Fibroblast of mammary gland (primary cell): ENCODE measurements around the gene ETHE1.

Experiments
- DNase-seq: peaks from one replicate; pipeline ENCODE4 v3.0.0-alpha.2; 2010; ENCODE audit warnings: low read depth
- H3K4me3 ChIP-seq: 2 replicates; pipeline ENCODE4 v1.5.1; 2011; ENCODE audit warnings: low read depth, mild to moderate bottlenecking, low read length, moderate library complexity; ENCODE audit not compliant: control insufficient read depth
- CTCF ChIP-seq: conservative IDR thresholded peaks from 2 replicates; pipeline ENCODE4 v1.5.1; 2011; ENCODE audit warnings: low read depth, low read length, inconsistent platforms; ENCODE audit not compliant: control insufficient read depth, insufficient read depth

The ETHE1 gene

GRCh38 chr19:43561139-43561970 lies 34.4 kb upstream of the ETHE1 start:
- DNase-seq: no peak
- no peak overlapping the region for H3K4me3 ChIP-seq
- TF ChIP-seq CTCF: no peak

DNA sequence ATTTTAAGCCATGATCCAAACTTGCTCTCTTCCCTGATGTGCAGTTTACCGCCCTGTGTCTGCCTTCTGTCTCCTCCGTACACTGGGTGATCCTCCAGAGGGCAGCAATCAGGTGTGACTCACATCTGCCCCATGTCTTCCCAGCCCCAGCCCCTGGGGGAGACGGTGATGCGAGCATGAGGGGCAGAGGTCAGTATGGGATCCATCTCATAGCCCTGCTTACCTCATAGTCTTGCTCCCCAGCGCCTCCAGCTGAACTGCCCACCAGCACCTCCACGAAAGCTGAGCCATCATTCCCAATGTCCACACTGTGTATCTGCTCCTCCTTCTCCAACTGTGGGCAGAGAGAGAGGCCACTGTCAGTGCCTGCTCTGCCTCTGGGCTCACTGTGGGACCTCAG lies 33.7 kb upstream of the ETHE1 start:
- no peak overlapping the region for H3K4me3 ChIP-seq
- TF ChIP-seq CTCF: peak; percentile 27
- DNase-seq: peak; percentile 76

DNA sequence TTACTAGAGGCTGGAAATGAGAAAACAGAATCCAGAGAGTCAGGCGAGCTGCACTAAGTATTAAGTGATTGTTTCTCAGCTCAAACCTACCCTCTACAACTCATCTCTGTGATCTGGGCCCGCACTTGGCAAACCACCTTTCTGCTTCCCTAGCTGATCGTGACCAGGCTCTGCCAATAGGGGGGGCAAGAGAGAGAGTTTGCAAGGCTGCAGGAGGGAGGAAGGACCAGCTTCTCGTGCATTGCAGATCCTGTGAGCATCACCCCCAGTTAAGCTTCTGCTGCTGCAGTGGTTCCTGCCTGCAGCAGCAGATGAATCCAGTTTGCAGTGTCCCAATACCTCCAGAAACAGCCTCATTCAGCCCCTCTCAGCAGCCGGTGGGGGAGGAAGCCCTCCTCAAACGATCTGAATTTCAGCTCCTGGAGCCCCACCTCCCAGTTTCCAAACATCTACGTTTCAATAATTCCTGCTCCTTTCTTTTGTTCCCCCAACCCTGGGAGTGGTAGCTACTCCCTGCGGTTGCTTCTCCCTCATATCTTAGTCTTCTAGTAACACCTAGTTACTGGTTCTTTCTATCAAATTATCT lies 28.3 kb upstream of the ETHE1 start:
- no peak overlapping the region for H3K4me3 ChIP-seq
- peak; percentile 92 for TF ChIP-seq CTCF
- DNase-seq: peak; percentile 69

DNA sequence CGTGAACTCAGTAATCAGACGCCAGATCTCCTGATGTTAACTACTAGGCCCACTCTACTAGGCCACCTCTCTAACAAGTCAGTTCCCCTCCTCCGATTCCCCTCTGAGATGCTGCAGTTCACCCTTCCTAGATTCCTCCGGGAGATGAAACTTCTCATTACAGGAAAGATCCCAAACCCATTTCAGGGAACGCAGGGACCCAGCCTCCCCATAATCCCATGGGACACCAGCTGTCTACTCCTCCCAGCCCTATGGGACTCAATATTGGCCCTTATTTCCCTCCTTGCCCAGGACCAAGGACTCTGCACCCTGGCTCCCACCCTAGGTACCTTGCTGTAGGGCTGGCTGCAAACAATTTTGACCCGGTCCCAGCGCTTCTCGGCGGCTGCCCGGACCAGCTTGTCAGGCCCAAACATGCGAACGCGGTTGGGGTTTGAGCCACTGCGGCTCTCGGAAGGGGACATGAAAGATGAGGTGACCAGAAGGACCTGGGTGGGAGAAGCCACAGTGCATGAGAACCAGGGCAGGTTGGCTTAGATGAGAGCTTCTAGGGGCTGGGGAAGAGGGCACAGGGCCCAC lies 27.4 kb upstream of the ETHE1 start:
- no peak for DNase-seq
- H3K4me3 ChIP-seq: no peak overlapping the region
- no peak for TF ChIP-seq CTCF

DNA sequence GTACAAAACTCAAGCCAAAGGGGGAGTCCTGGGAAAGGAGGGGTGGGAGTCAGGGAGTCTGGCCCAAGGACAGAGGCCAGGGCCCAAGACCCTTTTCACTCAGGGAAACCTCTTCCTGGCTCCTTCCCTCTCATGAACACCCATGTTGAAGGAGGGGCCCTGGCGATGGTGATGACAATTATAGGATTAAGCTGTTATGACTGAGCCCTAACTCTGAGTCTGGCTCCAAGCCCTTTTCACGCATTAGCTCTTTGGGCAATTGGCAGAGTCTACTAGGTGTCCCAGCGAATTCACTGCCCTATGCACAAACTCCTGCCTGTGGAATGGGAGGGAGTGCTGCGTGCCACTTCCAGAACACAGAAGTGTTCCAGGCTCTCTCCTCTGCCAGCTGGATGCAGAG lies 26.7 kb upstream of the ETHE1 start:
- no peak for DNase-seq
- no peak overlapping the region for H3K4me3 ChIP-seq
- TF ChIP-seq CTCF: no peak

DNA sequence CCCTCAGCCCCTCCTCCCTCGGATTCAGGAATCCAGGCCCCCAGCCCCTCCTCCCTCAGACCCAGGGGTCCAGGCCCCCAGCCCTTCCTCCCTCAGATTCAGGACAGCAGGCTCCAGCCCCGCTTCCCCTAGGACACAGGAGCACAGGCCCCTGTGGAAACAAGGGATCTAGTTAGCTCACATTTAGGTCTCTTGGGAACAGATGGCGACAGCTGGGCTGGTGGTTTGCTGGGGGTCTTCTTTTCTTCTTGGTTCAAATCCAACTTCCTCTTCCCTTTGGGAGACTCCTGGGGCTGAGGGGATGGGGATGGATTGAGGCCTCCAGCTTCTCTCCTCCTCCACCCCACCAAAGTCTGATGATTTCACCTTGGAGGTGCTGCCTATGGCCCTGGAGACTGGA lies 25.6 kb upstream of the ETHE1 start:
- no peak for TF ChIP-seq CTCF
- DNase-seq: no peak
- no peak overlapping the region for H3K4me3 ChIP-seq

DNA sequence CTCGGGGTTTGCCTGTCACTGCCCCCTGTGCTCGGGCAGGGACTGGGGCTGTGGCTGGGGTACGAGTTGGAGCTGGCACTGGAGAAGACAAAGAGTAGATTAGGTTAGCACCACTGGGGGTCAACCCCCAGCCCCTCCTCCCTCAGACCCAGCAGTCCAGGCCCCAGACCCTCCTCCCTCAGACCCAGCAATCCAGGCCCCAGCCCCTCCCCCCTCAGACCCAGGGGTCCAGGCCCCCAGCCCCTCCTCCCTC lies 25.1 kb upstream of the ETHE1 start:
- no peak for DNase-seq
- TF ChIP-seq CTCF: no peak
- no peak overlapping the region for H3K4me3 ChIP-seq
